ENCODE measurements around the gene CPAMD8. TPM values are rescaled to one million over a fixed set of nuclear protein-coding genes. Genes with fewer than 3 reads are reported as not detected.

The CPAMD8 gene
- total RNA-seq, 2 experiments from 2014 or later: not detected

- CTCF ChIA-PET: no interaction called here
- no peak for DNase-seq
- no peak for TF ChIP-seq CTCF (IDR thresholded peaks at IDR 0.05)
Observed at GRCh38 chr19:16927883-16928282, 98.7 kb downstream of the CPAMD8 start.

GRCh38 chr19:16922949-16923348, 103.7 kb downstream of the CPAMD8 start:
- H3K36me3 Mint-ChIP-seq (ENCODE audit: low read depth): peaks cover 4% of the 10 kb centered on the region
- no peak for TF ChIP-seq CTCF (IDR thresholded peaks at IDR 0.05)
- ChIA-PET CTCF (no interaction called here), POLR2A (no interaction called here)
- peaks cover 1% of the 10 kb centered on the region for H3K27me3 Mint-ChIP-seq
- DNase-seq (no peak), ATAC-seq (no peak)
- no peaks in the 10 kb centered on the region for H3K4me1 Mint-ChIP-seq (ENCODE audit: low read depth)
- H3K4me3 Mint-ChIP-seq: no peak overlapping the region
- H3K27ac Mint-ChIP-seq: no peak overlapping the region
- intact Hi-C loops (cut with micrococcal nuclease): no loop called here
- H3K9me3 Mint-ChIP-seq: peaks cover 12% of the 10 kb centered on the region

More at GRCh38 chr19:16927883-16928282, 98.7 kb downstream of the CPAMD8 start:
- ATAC-seq: no peak
- peaks cover 12% of the 10 kb centered on the region for H3K9me3 Mint-ChIP-seq
- intact Hi-C loops (cut with micrococcal nuclease): no loop called here
- H3K4me3 Mint-ChIP-seq: no peak overlapping the region
- H3K4me1 Mint-ChIP-seq (ENCODE audit: low read depth): no peaks in the 10 kb centered on the region
- H3K27me3 Mint-ChIP-seq: peaks cover 1% of the 10 kb centered on the region
- POLR2A ChIA-PET: no interaction called here
- peaks cover 4% of the 10 kb centered on the region for H3K36me3 Mint-ChIP-seq (ENCODE audit: low read depth)
- no peak overlapping the region for H3K27ac Mint-ChIP-seq

GRCh38 chr19:16922592-16922934, 104.0 kb downstream of the CPAMD8 start:
- Mint-ChIP-seq H3K4me3 (no peak overlapping the region), H3K9me3 (peaks cover 12% of the 10 kb centered on the region), H3K36me3 (ENCODE audit: low read depth) (peaks cover 4% of the 10 kb centered on the region), H3K27ac (no peak overlapping the region), H3K4me1 (ENCODE audit: low read depth) (no peaks in the 10 kb centered on the region), H3K27me3 (peaks cover 1% of the 10 kb centered on the region)
- no peak for DNase-seq
- CTCF ChIA-PET: no interaction called here
- intact Hi-C loops (cut with micrococcal nuclease): no loop called here
- TF ChIP-seq CTCF (IDR thresholded peaks at IDR 0.05): no peak
- POLR2A ChIA-PET: no interaction called here
- ATAC-seq: no peak

- CTCF ChIA-PET: no interaction called here
- H3K27ac Mint-ChIP-seq: no peak overlapping the region
- intact Hi-C loops (cut with micrococcal nuclease): no loop called here
- H3K4me1 Mint-ChIP-seq (ENCODE audit: low read depth): no peaks in the 10 kb centered on the region
- H3K9me3 Mint-ChIP-seq: peaks cover 12% of the 10 kb centered on the region
- H3K27me3 Mint-ChIP-seq: peaks cover 3% of the 10 kb centered on the region
- no peak overlapping the region for H3K4me3 Mint-ChIP-seq
- peaks cover 4% of the 10 kb centered on the region for H3K36me3 Mint-ChIP-seq (ENCODE audit: low read depth)
- no peak for DNase-seq
- no peak for TF ChIP-seq CTCF (IDR thresholded peaks at IDR 0.05)
- POLR2A ChIA-PET: no interaction called here
- ATAC-seq: no peak
Observed at GRCh38 chr19:16921766-16922591, 104.6 kb downstream of the CPAMD8 start.

GRCh38 chr19:16920816-16921529, 105.6 kb downstream of the CPAMD8 start:
- intact Hi-C loops (cut with micrococcal nuclease): no loop called here
- ATAC-seq: no peak
- no peak overlapping the region for H3K27ac Mint-ChIP-seq
- TF ChIP-seq CTCF (IDR thresholded peaks at IDR 0.05): no peak
- ChIA-PET POLR2A (no interaction called here), CTCF (no interaction called here)
- H3K4me1 Mint-ChIP-seq (ENCODE audit: low read depth): no peaks in the 10 kb centered on the region
- DNase-seq: no peak
- H3K4me3 Mint-ChIP-seq: no peak overlapping the region
- peaks cover 3% of the 10 kb centered on the region for H3K27me3 Mint-ChIP-seq
- H3K36me3 Mint-ChIP-seq (ENCODE audit: low read depth): no peaks in the 10 kb centered on the region
- peaks cover 7% of the 10 kb centered on the region for H3K9me3 Mint-ChIP-seq

All from activated CD8-positive, alpha-beta T cell treated with anti-CD3 and anti-CD28 coated beads for 36 hours (primary cell).